BJ (cell line): ENCODE results near the gene TRMT11. TPM values are rescaled to one million over a fixed set of nuclear protein-coding genes. Genes with fewer than 3 reads are reported as not detected.

Source experiments
- CTCF ChIA-PET: fragments of 350-600 bp; formaldehyde crosslinking; extraction: SDS; loops from one replicate; lab custom pipeline; 2021; ENCODE audit warnings: antibody characterized with exemption, inconsistent platforms; lab: Yijun Ruan, JAX
- POLR2A ChIA-PET: fragments of 300-600 bp; sonication (Branson Sonifier 250); formaldehyde crosslinking; extraction: SDS; loops from one replicate; lab custom pipeline; 2021; ENCODE audit warnings: antibody characterized with exemption; lab: Charles Lee
- DNase-seq: peaks from one replicate; pipeline ENCODE4 v3.0.0-alpha.2; 2011; ENCODE audit warnings: low read depth
- H3K27me3 ChIP-seq: 2 replicates; pipeline ENCODE4 v1.6.0; 2011; ENCODE audit warnings: low read length; ENCODE audit not compliant: control insufficient read depth, insufficient read depth
- H3K36me3 ChIP-seq: 2 replicates; pipeline ENCODE4 v1.5.1; 2011; ENCODE audit warnings: low read length; ENCODE audit not compliant: control insufficient read depth, insufficient read depth
- H3K4me3 ChIP-seq: 2 replicates; pipeline ENCODE4 v1.5.1; 2011; ENCODE audit warnings: low read depth, mild to moderate bottlenecking, control low read depth, low read length
- polyA plus RNA-seq: library from polyadenylated mRNA; depleted of rRNA; stranded (reverse); fragments of >200 nt; gene quantifications from 2 replicates; pipeline ENCODE4 v1.2.3, GENCODE V29; 2011
- TF ChIP-seq, protein P1 (sequence below): IDR thresholded peaks from 2 replicates; pipeline ENCODE4 v1.5.1; 2011; ENCODE audit warnings: low read depth, mild to moderate bottlenecking, control low read depth, inconsistent platforms, low read length, moderate library complexity; ENCODE audit not compliant: insufficient read depth

TRMT11 gene
- polyA plus RNA-seq, 1 experiment: 10.1 TPM

GRCh38 chr6:125974214-125974866 is 12.0 kb upstream of the TRMT11 start:
- ChIA-PET POLR2A (no interaction called here), CTCF (interaction anchor here (0.6 to 3.4 kb wide), 21 partner anchors 9 to 662 kb away, joined by 3 to 17 read pairs (median 4); partner anchors contain the start of genes HINT3, NCOA7 and TRMT11)
- Histone ChIP-seq H3K4me3 (no peak overlapping the region), H3K27me3 (no peaks in the 10 kb centered on the region), H3K36me3 (no peaks in the 10 kb centered on the region; the same call in 1 of the 2 replicates)
- no peak for DNase-seq
- TF ChIP-seq, protein P1, sequence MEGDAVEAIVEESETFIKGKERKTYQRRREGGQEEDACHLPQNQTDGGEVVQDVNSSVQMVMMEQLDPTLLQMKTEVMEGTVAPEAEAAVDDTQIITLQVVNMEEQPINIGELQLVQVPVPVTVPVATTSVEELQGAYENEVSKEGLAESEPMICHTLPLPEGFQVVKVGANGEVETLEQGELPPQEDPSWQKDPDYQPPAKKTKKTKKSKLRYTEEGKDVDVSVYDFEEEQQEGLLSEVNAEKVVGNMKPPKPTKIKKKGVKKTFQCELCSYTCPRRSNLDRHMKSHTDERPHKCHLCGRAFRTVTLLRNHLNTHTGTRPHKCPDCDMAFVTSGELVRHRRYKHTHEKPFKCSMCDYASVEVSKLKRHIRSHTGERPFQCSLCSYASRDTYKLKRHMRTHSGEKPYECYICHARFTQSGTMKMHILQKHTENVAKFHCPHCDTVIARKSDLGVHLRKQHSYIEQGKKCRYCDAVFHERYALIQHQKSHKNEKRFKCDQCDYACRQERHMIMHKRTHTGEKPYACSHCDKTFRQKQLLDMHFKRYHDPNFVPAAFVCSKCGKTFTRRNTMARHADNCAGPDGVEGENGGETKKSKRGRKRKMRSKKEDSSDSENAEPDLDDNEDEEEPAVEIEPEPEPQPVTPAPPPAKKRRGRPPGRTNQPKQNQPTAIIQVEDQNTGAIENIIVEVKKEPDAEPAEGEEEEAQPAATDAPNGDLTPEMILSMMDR: peak; percentile 42; the same call in 1 of the 2 replicates

DNA sequence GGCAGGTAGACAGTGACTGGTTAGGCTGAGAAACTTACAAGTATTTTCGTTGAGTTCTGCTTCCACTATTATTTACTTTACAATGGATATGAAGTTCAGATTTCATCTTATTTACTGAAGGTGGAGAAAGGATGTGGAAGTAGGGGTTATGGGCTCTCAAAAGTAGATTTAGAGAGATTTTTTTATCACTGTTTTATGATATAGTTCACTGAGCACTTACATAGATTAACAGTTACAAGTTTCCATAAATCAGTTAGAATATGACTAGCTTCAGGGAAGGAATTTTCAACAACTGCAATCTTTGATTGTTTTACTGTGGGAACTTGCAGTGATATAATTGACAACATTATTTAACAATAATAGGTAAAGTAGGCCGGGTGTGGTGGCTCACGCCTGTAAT is 7.2 kb upstream of the TRMT11 start:
- TF ChIP-seq, protein P1: no peak
- ChIA-PET POLR2A (no interaction called here), CTCF (no interaction called here)
- H3K36me3 ChIP-seq: no peaks in the 10 kb centered on the region; the same call in 1 of the 2 replicates
- no peaks in the 10 kb centered on the region for H3K27me3 ChIP-seq
- H3K4me3 ChIP-seq: no peak overlapping the region
- no peak for DNase-seq

DNA sequence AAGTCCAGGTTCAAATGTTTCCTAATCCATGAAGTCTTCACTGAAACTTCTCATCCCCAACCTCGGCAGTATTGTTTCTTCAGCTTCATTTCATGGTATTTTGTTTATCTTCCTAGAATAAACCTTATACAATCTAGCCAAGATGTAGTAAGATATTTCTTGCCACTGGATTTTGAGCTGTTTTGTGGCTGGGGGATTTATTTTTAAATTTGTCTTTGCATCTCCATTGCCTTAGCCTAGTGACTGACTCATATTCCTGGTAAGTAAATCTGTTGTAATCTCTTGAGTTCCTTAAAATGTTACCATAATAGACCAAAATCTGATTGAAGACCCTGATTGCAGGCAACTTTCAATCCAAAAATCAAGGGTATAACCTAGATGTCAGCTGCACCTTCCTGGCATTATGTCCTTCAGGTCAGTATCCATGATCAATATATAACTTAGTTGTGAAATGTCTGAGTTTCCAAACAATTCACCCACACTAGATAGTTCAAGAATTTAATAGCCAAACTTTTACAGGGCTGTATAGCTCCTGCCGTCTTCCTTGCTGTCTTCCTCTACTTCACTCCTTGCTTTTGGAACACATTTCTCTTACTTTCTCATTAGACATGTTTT is 4.7 kb upstream of the TRMT11 start:
- no peak for DNase-seq
- TF ChIP-seq, protein P1: no peak
- H3K27me3 ChIP-seq: no peaks in the 10 kb centered on the region
- no peak overlapping the region for H3K4me3 ChIP-seq
- CTCF ChIA-PET: interaction anchor here (1.2 to 1.4 kb wide), 2 partner anchors 11 to 191 kb away, joined by 3 to 4 read pairs; partner anchors contain the start of gene NCOA7
- H3K36me3 ChIP-seq: no peaks in the 10 kb centered on the region
- POLR2A ChIA-PET: no interaction called here

DNA sequence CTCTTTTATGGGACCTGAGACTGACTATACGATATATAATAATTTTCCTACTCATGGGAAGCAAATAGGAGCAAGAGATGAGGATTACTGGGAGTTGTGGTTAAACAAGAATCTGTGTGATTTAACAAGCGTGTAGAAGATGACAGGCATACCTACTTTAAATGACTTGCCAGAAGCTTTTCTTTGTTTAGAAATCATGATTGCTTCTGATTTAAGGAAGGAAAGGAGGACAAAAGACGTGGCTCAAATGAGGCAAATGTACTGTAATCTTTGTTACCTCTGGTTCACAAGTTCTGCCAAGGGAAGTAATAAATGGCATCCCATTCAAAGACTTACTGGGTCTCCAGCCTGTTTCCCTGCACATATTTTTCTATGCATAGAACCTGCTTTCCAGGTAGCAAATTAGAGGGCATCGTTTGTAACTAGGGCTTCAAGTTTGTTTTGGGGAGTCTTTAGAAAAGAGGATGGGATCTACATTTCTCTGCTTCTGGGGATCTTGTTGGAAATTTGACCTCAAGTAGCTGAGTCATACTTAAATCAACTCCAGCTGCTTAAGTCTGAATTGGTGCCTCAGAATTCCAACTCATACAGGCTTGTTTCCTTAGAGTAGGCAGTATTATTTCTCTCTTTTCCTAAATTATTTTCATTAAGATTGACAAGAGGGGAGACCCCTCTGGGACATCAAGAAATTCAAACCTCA is 2.9 kb upstream of the TRMT11 start:
- Histone ChIP-seq H3K36me3 (no peaks in the 10 kb centered on the region), H3K27me3 (no peaks in the 10 kb centered on the region), H3K4me3 (no peak overlapping the region)
- CTCF ChIA-PET: interaction anchor here (0.7 to 2.2 kb wide), 3 partner anchors 9 to 19 kb away, joined by 3 to 6 read pairs (median 6); no protein-coding TSS in a partner anchor
- DNase-seq: peak; percentile 62
- POLR2A ChIA-PET: no interaction called here
- TF ChIP-seq, protein P1: no peak

GRCh38 chr6:125984311-125984710 is 2.0 kb upstream of the TRMT11 start:
- Histone ChIP-seq H3K27me3 (no peaks in the 10 kb centered on the region), H3K4me3 (no peak overlapping the region), H3K36me3 (no peaks in the 10 kb centered on the region)
- POLR2A ChIA-PET: interaction anchor here (0.7 kb wide), 2 partner anchors 26 to 611 kb away, joined by 11 to 24 read pairs; no protein-coding TSS in a partner anchor
- CTCF ChIA-PET: interaction anchor here (0.5 to 2.2 kb wide), 3 partner anchors 10 to 193 kb away, joined by 3 to 6 read pairs (median 4); partner anchors contain the start of gene NCOA7
- no peak for DNase-seq
- TF ChIP-seq, protein P1: no peak
